ENCODE results near the gene KDM5B. TPM values are rescaled to one million over a fixed set of nuclear protein-coding genes. Genes with fewer than 3 reads are reported as not detected.

Gene KDM5B
- total and polyA plus RNA-seq, 4 donors, result 60.2 to 114 (median 74.1) TPM

DNA sequence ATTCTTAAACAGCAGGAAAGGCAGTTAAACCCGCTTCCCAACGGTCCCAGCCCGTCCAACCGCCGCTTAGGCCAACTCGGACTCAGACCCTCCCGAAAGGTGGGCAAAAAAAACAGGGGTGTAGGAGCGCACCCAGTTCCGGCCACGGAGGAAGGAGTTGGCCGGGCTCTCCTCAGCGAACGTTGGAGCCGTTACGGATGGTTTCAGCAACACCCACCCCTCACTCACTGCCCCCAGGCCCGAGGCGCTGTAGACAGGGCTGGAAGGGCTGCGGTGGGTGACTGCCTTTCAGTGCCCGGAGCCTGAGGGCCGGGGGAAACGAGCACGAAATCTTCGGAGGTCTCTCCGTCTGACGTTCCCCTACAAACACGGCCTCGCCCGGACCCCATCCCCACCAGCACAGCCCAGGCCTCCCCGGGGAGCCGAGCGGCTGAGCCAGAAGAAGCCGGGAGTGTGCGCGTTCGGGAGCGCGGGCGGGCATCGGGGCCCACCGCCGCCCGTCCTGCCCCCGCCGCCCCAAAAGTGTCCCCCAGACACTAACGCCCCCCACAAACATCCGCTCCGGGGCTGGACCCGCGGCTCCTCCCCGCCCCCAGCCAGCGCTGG, 1.3 kb downstream of the KDM5B start:
- no peaks in the 10 kb centered on the region for H3K9me3 ChIP-seq (ENCODE audit: control insufficient read depth, insufficient read depth, low read length)
- under 1% methylated on average over 46 of the region's 51 CpGs for WGBS (ENCODE audit: insufficient coverage)
- peak in 4 of 6 donors; percentile 15 to 57 (median 40) for DNase-seq (ENCODE audit: low read depth in 4 of 6, low spot score in 6 of 6)
- peak overlapping the region; percentile 48 for H3K27ac ChIP-seq (ENCODE audit: low read depth, low read length)
- no peaks in the 10 kb centered on the region for H3K36me3 ChIP-seq (ENCODE audit: control insufficient read depth, insufficient read depth, low read length)
- H3K4me1 ChIP-seq (ENCODE audit: control insufficient read depth, insufficient read depth, low read length), result peaks cover 19% of the 10 kb centered on the region
- H3K27me3 ChIP-seq (ENCODE audit: control insufficient read depth, insufficient read depth, low read length), result no peaks in the 10 kb centered on the region
- H3K4me3 ChIP-seq (ENCODE audit: low read depth, low read length), result peak overlapping the region; percentile 62

DNA sequence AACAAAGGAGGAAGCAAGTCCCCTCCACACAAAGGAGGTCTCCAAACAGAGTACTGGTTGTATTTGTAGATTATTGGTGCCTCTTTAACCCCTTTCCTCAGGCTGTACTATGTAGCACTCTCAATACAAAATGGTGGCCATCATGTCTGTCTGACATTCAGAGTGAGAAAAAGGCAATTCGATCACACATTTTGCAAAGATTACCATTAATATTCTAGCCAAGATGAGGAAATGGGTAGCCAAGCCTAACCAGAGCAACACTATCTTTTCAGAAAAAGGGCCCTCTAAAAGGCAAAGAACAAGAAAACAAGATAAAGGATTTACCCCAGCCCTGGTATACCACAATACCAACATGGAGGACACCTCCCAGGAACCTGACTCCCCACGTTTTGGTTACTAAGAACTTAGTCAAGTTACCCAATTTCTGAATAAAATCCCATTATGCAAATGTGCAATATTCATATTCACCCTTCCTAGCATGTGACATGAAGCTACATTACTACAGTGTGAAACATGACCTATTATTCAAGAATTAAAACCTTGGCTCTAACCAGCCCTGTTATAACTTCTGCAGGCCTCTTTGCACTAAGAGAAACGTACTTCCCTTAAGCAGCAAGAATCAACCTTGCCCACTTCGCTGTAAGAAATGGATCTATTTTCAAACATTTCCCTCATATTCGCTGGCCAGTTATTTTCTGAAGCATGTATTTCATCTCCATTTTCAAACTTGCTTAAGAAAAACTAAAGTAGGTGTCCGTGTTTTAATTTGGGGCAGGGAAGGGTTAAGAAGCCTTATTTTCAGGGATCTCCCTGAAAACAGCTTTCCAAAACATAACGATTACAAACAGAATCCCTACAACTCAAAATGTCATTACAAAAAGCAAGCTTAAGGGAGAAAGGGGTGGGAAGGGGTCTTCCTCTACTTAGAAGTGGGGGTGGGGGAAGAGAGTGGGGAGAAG, 2.1 kb downstream of the KDM5B start:
- WGBS (ENCODE audit: insufficient coverage), result 15% methylated on average over 4 of the region's 7 CpGs
- Histone ChIP-seq H3K9me3 (ENCODE audit: control insufficient read depth, insufficient read depth, low read length) (no peaks in the 10 kb centered on the region), H3K4me3 (ENCODE audit: low read depth, low read length) (peak overlapping the region; percentile 62), H3K27ac (ENCODE audit: low read depth, low read length) (peak overlapping the region; percentile 48), H3K36me3 (ENCODE audit: control insufficient read depth, insufficient read depth, low read length) (no peaks in the 10 kb centered on the region), H3K4me1 (ENCODE audit: control insufficient read depth, insufficient read depth, low read length) (peaks cover 11% of the 10 kb centered on the region), H3K27me3 (ENCODE audit: control insufficient read depth, insufficient read depth, low read length) (no peaks in the 10 kb centered on the region)
- peak in 2 of 6 donors; percentile 17 to 54 for DNase-seq (ENCODE audit: low read depth in 4 of 6, low spot score in 6 of 6)

- Histone ChIP-seq H3K9me3 (ENCODE audit: control insufficient read depth, insufficient read depth, low read length) (no peaks in the 10 kb centered on the region), H3K36me3 (ENCODE audit: control insufficient read depth, insufficient read depth, low read length) (peaks cover 2% of the 10 kb centered on the region), H3K27me3 (ENCODE audit: control insufficient read depth, insufficient read depth, low read length) (no peaks in the 10 kb centered on the region), H3K4me3 (ENCODE audit: low read depth, low read length) (no peak overlapping the region), H3K4me1 (ENCODE audit: control insufficient read depth, insufficient read depth, low read length) (peaks cover 3% of the 10 kb centered on the region), H3K27ac (ENCODE audit: low read depth, low read length) (no peak overlapping the region)
- WGBS (ENCODE audit: insufficient coverage), result no CpG with 5 or more reads among the region's 4 CpGs
- DNase-seq (ENCODE audit: low read depth in 4 of 6, low spot score in 6 of 6), result no peak
Observed at GRCh38 chr1:202804126-202804525, 4.1 kb downstream of the KDM5B start.

- WGBS (ENCODE audit: insufficient coverage), result 95% methylated on average over 4 of the region's 15 CpGs
- H3K27ac ChIP-seq (ENCODE audit: low read depth, low read length), result no peak overlapping the region
- H3K4me3 ChIP-seq (ENCODE audit: low read depth, low read length), result no peak overlapping the region
- no peaks in the 10 kb centered on the region for H3K9me3 ChIP-seq (ENCODE audit: control insufficient read depth, insufficient read depth, low read length)
- peaks cover 6% of the 10 kb centered on the region for H3K36me3 ChIP-seq (ENCODE audit: control insufficient read depth, insufficient read depth, low read length)
- peaks cover 9% of the 10 kb centered on the region for H3K4me1 ChIP-seq (ENCODE audit: control insufficient read depth, insufficient read depth, low read length)
- no peaks in the 10 kb centered on the region for H3K27me3 ChIP-seq (ENCODE audit: control insufficient read depth, insufficient read depth, low read length)
- DNase-seq (ENCODE audit: low read depth in 4 of 6, low spot score in 6 of 6), result no peak
Observed at GRCh38 chr1:202802998-202803932, 5.0 kb downstream of the KDM5B start.

GRCh38 chr1:202802034-202802433, 6.2 kb downstream of the KDM5B start:
- Histone ChIP-seq H3K4me3 (ENCODE audit: low read depth, low read length) (no peak overlapping the region), H3K27ac (ENCODE audit: low read depth, low read length) (no peak overlapping the region), H3K4me1 (ENCODE audit: control insufficient read depth, insufficient read depth, low read length) (peaks cover 11% of the 10 kb centered on the region), H3K27me3 (ENCODE audit: control insufficient read depth, insufficient read depth, low read length) (no peaks in the 10 kb centered on the region), H3K9me3 (ENCODE audit: control insufficient read depth, insufficient read depth, low read length) (no peaks in the 10 kb centered on the region), H3K36me3 (ENCODE audit: control insufficient read depth, insufficient read depth, low read length) (peaks cover 6% of the 10 kb centered on the region)
- no peak for DNase-seq (ENCODE audit: low read depth in 4 of 6, low spot score in 6 of 6)
- WGBS (ENCODE audit: insufficient coverage), result no CpG with 5 or more reads among the region's 2 CpGs

DNA sequence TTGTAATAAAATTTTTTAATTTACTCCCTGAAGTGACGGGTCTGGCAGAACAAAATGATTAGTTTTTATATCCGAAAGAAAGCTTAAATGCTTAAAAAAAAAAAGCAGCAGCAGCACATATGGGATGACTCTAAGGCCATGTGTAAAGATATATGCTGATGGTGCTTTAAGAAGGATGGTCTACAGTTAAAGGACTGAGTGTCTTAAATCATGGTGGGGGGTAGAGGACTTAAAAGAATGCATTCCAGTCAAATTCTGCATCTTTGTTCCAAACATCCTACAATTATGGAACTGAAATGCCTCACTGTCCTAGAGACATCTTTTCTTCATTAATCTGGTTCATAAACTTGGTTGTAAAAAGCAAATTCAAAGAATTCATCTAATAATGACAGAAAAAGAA, 7.0 kb downstream of the KDM5B start:
- peaks cover 11% of the 10 kb centered on the region for H3K4me1 ChIP-seq (ENCODE audit: control insufficient read depth, insufficient read depth, low read length)
- peaks cover 11% of the 10 kb centered on the region for H3K36me3 ChIP-seq (ENCODE audit: control insufficient read depth, insufficient read depth, low read length)
- no peaks in the 10 kb centered on the region for H3K9me3 ChIP-seq (ENCODE audit: control insufficient read depth, insufficient read depth, low read length)
- no peaks in the 10 kb centered on the region for H3K27me3 ChIP-seq (ENCODE audit: control insufficient read depth, insufficient read depth, low read length)
- no peak overlapping the region for H3K4me3 ChIP-seq (ENCODE audit: low read depth, low read length)
- WGBS (ENCODE audit: insufficient coverage), result 80% methylated on average over 1 of the region's 2 CpGs
- no peak overlapping the region for H3K27ac ChIP-seq (ENCODE audit: low read depth, low read length)
- no peak for DNase-seq (ENCODE audit: low read depth in 4 of 6, low spot score in 6 of 6)

DNA sequence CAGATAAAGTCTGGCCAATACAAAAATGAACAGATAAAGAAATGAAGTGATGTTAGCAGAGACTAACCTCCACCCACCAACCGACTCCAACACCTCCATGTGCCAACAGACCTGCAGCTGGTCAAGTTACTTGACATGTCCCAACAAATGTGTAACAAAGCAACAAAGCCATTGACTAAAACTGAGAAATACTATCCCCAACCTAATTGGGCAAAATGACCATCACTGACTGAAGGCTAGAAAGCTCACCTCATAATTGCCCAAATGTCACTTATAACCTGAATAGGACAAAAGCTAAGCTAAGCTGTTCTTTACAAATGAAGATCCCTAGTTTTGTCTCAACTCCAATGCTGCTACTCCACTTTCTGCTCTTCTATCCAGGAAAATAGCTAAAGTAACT, 7.5 kb downstream of the KDM5B start:
- no peak for DNase-seq (ENCODE audit: low read depth in 4 of 6, low spot score in 6 of 6)
- no peak overlapping the region for H3K4me3 ChIP-seq (ENCODE audit: low read depth, low read length)
- peaks cover 11% of the 10 kb centered on the region for H3K4me1 ChIP-seq (ENCODE audit: control insufficient read depth, insufficient read depth, low read length)
- H3K36me3 ChIP-seq (ENCODE audit: control insufficient read depth, insufficient read depth, low read length), result peaks cover 11% of the 10 kb centered on the region
- WGBS (ENCODE audit: insufficient coverage), result 100% methylated on average over 1 of the region's 1 CpG
- H3K27ac ChIP-seq (ENCODE audit: low read depth, low read length), result no peak overlapping the region
- no peaks in the 10 kb centered on the region for H3K27me3 ChIP-seq (ENCODE audit: control insufficient read depth, insufficient read depth, low read length)
- H3K9me3 ChIP-seq (ENCODE audit: control insufficient read depth, insufficient read depth, low read length), result no peaks in the 10 kb centered on the region

DNA sequence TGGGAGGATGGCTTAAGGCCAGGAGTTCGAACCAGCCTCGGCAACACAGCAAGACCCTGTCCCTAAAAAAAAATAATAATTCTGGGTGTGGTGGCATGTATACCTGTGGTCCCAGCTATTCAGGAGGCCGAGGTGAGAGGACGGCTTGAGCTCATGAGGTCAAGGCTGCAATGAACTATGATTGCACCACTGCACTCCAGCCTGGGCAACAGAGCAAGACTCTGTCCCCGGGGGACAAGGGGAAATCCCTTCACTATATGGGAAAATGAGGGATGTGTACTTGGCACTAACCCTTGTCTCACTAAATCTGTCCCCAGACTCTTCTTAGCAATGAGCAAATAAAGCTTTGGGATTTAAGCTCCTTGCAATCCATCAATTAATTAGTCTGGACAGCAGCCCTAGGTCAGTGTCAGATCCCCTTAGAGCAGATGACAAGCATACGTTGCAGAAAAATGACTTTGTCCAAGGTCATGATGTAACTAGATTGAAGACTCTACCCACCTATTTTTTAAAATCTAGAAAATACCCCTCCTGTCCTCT, 9.4 kb downstream of the KDM5B start:
- no peaks in the 10 kb centered on the region for H3K9me3 ChIP-seq (ENCODE audit: control insufficient read depth, insufficient read depth, low read length)
- H3K27ac ChIP-seq (ENCODE audit: low read depth, low read length), result no peak overlapping the region
- peaks cover 11% of the 10 kb centered on the region for H3K36me3 ChIP-seq (ENCODE audit: control insufficient read depth, insufficient read depth, low read length)
- H3K4me1 ChIP-seq (ENCODE audit: control insufficient read depth, insufficient read depth, low read length), result peaks cover 8% of the 10 kb centered on the region
- H3K4me3 ChIP-seq (ENCODE audit: low read depth, low read length), result no peak overlapping the region
- DNase-seq (ENCODE audit: low read depth in 4 of 6, low spot score in 6 of 6), result no peak
- no peaks in the 10 kb centered on the region for H3K27me3 ChIP-seq (ENCODE audit: control insufficient read depth, insufficient read depth, low read length)
- no CpG with 5 or more reads among the region's 6 CpGs for WGBS (ENCODE audit: insufficient coverage)

DNA sequence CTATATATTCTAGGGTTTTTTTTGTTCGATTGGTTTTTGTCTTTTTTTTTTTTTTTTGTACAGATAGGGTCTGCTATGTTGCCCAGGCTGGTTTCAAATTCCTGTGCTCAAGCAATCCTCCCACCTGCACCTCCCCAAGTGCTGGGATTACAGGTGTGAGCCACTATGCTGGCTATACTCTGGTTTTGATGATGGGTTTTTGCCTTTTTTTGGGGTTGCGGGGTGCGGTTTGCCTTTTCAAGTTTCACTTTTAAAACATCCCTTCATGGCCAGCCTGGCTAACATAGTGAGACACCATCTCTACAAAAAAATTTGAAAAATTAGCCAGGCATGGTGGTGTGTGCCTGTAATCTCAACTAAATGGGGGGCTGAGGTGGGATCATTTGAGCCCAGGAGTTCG, 10.0 kb downstream of the KDM5B start:
- Histone ChIP-seq H3K36me3 (ENCODE audit: control insufficient read depth, insufficient read depth, low read length) (peaks cover 11% of the 10 kb centered on the region), H3K9me3 (ENCODE audit: control insufficient read depth, insufficient read depth, low read length) (no peaks in the 10 kb centered on the region), H3K27me3 (ENCODE audit: control insufficient read depth, insufficient read depth, low read length) (no peaks in the 10 kb centered on the region), H3K27ac (ENCODE audit: low read depth, low read length) (no peak overlapping the region), H3K4me3 (ENCODE audit: low read depth, low read length) (no peak overlapping the region), H3K4me1 (ENCODE audit: control insufficient read depth, insufficient read depth, low read length) (peaks cover 8% of the 10 kb centered on the region)
- no CpG with 5 or more reads among the region's 4 CpGs for WGBS (ENCODE audit: insufficient coverage)
- no peak for DNase-seq (ENCODE audit: low read depth in 4 of 6, low spot score in 6 of 6)

All from spinal cord (tissue), 10 donors.